ENCODE measurements around the gene PDK2. TPM values are rescaled to one million over a fixed set of nuclear protein-coding genes. Genes with fewer than 3 reads are reported as not detected.

The PDK2 gene
- total and polyA plus RNA-seq, 2 experiments from 2014 or later: 12.0 to 15.9 TPM

GRCh38 chr17:50144355-50144754, 49.2 kb downstream of the PDK2 start (continued):
- TF ChIP-seq, protein P1, sequence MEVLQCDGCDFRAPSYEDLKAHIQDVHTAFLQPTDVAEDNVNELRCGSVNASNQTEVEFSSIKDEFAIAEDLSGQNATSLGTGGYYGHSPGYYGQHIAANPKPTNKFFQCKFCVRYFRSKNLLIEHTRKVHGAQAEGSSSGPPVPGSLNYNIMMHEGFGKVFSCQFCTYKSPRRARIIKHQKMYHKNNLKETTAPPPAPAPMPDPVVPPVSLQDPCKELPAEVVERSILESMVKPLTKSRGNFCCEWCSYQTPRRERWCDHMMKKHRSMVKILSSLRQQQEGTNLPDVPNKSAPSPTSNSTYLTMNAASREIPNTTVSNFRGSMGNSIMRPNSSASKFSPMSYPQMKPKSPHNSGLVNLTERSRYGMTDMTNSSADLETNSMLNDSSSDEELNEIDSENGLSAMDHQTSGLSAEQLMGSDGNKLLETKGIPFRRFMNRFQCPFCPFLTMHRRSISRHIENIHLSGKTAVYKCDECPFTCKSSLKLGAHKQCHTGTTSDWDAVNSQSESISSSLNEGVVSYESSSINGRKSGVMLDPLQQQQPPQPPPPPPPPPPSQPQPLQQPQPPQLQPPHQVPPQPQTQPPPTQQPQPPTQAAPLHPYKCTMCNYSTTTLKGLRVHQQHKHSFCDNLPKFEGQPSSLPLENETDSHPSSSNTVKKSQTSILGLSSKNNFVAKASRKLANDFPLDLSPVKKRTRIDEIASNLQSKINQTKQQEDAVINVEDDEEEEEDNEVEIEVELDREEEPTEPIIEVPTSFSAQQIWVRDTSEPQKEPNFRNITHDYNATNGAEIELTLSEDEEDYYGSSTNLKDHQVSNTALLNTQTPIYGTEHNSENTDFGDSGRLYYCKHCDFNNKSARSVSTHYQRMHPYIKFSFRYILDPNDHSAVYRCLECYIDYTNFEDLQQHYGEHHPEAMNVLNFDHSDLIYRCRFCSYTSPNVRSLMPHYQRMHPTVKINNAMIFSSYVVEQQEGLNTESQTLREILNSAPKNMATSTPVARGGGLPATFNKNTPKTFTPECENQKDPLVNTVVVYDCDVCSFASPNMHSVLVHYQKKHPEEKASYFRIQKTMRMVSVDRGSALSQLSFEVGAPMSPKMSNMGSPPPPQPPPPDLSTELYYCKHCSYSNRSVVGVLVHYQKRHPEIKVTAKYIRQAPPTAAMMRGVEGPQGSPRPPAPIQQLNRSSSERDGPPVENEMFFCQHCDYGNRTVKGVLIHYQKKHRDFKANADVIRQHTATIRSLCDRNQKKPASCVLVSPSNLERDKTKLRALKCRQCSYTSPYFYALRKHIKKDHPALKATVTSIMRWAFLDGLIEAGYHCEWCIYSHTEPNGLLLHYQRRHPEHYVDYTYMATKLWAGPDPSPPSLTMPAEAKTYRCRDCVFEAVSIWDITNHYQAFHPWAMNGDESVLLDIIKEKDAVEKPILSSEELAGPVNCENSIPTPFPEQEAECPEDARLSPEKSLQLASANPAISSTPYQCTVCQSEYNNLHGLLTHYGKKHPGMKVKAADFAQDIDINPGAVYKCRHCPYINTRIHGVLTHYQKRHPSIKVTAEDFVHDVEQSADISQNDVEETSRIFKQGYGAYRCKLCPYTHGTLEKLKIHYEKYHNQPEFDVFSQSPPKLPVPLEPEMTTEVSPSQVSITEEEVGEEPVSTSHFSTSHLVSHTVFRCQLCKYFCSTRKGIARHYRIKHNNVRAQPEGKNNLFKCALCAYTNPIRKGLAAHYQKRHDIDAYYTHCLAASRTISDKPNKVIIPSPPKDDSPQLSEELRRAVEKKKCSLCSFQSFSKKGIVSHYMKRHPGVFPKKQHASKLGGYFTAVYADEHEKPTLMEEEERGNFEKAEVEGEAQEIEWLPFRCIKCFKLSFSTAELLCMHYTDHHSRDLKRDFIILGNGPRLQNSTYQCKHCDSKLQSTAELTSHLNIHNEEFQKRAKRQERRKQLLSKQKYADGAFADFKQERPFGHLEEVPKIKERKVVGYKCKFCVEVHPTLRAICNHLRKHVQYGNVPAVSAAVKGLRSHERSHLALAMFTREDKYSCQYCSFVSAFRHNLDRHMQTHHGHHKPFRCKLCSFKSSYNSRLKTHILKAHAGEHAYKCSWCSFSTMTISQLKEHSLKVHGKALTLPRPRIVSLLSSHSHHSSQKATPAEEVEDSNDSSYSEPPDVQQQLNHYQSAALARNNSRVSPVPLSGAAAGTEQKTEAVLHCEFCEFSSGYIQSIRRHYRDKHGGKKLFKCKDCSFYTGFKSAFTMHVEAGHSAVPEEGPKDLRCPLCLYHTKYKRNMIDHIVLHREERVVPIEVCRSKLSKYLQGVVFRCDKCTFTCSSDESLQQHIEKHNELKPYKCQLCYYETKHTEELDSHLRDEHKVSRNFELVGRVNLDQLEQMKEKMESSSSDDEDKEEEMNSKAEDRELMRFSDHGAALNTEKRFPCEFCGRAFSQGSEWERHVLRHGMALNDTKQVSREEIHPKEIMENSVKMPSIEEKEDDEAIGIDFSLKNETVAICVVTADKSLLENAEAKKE (CRISPR knock-in tag; IDR thresholded peaks at IDR 0.05): no peak
- TF ChIP-seq ETS1 (IDR thresholded peaks at IDR 0.05): no peak
- TF ChIP-seq EZH2 (IDR thresholded peaks at IDR 0.05; ENCODE audit: low read depth, unreplicated experiment): no peak
- no peak for TF ChIP-seq CREB1 (CRISPR knock-in tag; IDR thresholded peaks at IDR 0.05; ENCODE audit: low read depth)
- no peak for TF ChIP-seq POLR2AphosphoS5 (IDR thresholded peaks at IDR 0.05; ENCODE audit: low read depth)
- TF ChIP-seq NANOG (IDR thresholded peaks at IDR 0.05; ENCODE audit: borderline replicate concordance): no peak

DNA sequence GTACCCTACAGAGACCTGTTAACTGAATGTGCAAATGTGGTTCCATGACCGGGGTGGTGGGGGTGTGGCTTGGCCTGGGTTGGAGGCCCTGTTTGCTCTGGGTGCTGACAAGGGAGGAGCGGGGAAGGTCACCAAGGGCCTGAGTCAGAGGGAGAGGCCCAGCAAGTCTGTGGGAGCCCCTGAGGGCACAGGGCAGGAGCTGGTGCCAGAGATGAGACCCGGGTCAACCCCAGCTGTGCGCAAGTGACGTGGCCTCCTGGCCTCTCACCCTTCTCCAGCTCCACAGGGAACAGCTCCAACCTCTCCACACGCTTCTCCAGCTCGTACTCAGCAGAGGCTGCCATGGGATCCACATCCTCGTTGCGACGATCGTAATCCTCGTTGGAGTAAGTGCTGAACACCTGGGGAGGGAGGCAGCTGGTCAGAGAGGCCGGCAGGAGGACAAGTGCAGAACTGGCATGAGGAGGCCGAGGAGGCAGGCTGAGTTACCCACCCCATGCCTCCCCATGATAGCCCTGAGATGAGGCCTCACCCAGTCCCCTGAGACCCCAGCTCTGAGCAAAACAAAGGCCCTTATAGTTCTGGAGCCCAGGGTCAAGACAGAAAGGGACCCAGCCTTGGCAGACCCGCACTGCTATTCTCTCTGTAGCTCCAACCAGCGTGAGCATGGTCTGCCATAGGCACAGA, 49.8 kb downstream of the PDK2 start:
- H3K9me3 Mint-ChIP-seq: no peaks in the 10 kb centered on the region
- peaks cover 31% of the 10 kb centered on the region for H3K36me3 Mint-ChIP-seq (ENCODE audit: low read depth)
- no peak for TF ChIP-seq EZH2phosphoT487 (IDR thresholded peaks at IDR 0.05; ENCODE audit: unreplicated experiment)
- TF ChIP-seq EZH2 (IDR thresholded peaks at IDR 0.05; ENCODE audit: low read depth, unreplicated experiment): no peak
- TF ChIP-seq CREB1 (CRISPR knock-in tag; IDR thresholded peaks at IDR 0.05; ENCODE audit: low read depth): no peak
- no peak for TF ChIP-seq ETS1 (IDR thresholded peaks at IDR 0.05)
- TF ChIP-seq, protein P2, sequence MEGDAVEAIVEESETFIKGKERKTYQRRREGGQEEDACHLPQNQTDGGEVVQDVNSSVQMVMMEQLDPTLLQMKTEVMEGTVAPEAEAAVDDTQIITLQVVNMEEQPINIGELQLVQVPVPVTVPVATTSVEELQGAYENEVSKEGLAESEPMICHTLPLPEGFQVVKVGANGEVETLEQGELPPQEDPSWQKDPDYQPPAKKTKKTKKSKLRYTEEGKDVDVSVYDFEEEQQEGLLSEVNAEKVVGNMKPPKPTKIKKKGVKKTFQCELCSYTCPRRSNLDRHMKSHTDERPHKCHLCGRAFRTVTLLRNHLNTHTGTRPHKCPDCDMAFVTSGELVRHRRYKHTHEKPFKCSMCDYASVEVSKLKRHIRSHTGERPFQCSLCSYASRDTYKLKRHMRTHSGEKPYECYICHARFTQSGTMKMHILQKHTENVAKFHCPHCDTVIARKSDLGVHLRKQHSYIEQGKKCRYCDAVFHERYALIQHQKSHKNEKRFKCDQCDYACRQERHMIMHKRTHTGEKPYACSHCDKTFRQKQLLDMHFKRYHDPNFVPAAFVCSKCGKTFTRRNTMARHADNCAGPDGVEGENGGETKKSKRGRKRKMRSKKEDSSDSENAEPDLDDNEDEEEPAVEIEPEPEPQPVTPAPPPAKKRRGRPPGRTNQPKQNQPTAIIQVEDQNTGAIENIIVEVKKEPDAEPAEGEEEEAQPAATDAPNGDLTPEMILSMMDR (conservative IDR thresholded peaks at IDR 0.05; ENCODE audit: low read depth in 2 of 2): no peak
- no peak for TF ChIP-seq ZNF331 (CRISPR knock-in tag; IDR thresholded peaks at IDR 0.05; ENCODE audit: low read depth)

More for the DNA sequence above, 49.8 kb downstream of the PDK2 start:
- Histone ChIP-seq H3K4me1 (ENCODE audit: insufficient read depth) (peaks cover 21% of the 10 kb centered on the region), H3F3A (replicated peaks; ENCODE audit: low read depth) (no peaks in the 10 kb centered on the region), H3K79me2 (replicated peaks; ENCODE audit: insufficient read depth) (no peaks in the 10 kb centered on the region), H4K20me1 (replicated peaks; ENCODE audit: insufficient read depth) (no peaks in the 10 kb centered on the region), H3K4me2 (no peak overlapping the region), H3K36me3 (ENCODE audit: insufficient read depth) (no peaks in the 10 kb centered on the region), H3K9me2 (ENCODE audit: insufficient read depth) (no peaks in the 10 kb centered on the region), H3K4me3 (no peak overlapping the region), H3K27me3 (ENCODE audit: insufficient read depth) (peaks cover 23% of the 10 kb centered on the region), H2AFZ (no peak overlapping the region), H3K27ac (ENCODE audit: low read depth) (no peak overlapping the region)
- Mint-ChIP-seq H3K27ac (no peak overlapping the region), H3K27me3 (ENCODE audit: insufficient read depth, low read depth, poor library complexity) (peaks cover 29% of the 10 kb centered on the region), H3K4me1 (peaks cover 43% of the 10 kb centered on the region), H3K4me3 (no peak overlapping the region; the same call in 2 of the 3 replicates)
- no peak for DNase-seq (ENCODE audit: low spot score)
- ATAC-seq: no peak
